Measurements from ENCODE around the gene ZBTB2. TPM values are rescaled to one million over a fixed set of nuclear protein-coding genes. Genes with fewer than 3 reads are reported as not detected.

Gene ZBTB2, protein sequence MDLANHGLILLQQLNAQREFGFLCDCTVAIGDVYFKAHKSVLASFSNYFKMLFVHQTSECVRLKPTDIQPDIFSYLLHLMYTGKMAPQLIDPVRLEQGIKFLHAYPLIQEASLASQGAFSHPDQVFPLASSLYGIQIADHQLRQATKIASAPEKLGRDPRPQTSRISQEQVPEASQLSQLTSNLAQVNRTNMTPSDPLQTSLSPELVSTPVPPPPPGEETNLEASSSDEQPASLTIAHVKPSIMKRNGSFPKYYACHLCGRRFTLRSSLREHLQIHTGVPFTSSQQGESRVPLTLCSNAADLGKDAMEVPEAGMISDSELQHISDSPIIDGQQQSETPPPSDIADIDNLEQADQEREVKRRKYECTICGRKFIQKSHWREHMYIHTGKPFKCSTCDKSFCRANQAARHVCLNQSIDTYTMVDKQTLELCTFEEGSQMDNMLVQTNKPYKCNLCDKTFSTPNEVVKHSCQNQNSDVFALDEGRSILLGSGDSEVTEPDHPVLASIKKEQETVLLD
- total RNA-seq (2013), result 20.5 TPM
- 10 to 100 TPM in 1 of 3 donors, 1 to 10 TPM in 2; 7.2 to 14.0 (median 9.6) TPM for polyA plus RNA-seq
- polyA minus RNA-seq, result 8.7 and 17.3 TPM in 2 replicates
- total RNA-seq, result 24.9 to 99.9 (median 59.8) reads per million in 11 experiments

DNA sequence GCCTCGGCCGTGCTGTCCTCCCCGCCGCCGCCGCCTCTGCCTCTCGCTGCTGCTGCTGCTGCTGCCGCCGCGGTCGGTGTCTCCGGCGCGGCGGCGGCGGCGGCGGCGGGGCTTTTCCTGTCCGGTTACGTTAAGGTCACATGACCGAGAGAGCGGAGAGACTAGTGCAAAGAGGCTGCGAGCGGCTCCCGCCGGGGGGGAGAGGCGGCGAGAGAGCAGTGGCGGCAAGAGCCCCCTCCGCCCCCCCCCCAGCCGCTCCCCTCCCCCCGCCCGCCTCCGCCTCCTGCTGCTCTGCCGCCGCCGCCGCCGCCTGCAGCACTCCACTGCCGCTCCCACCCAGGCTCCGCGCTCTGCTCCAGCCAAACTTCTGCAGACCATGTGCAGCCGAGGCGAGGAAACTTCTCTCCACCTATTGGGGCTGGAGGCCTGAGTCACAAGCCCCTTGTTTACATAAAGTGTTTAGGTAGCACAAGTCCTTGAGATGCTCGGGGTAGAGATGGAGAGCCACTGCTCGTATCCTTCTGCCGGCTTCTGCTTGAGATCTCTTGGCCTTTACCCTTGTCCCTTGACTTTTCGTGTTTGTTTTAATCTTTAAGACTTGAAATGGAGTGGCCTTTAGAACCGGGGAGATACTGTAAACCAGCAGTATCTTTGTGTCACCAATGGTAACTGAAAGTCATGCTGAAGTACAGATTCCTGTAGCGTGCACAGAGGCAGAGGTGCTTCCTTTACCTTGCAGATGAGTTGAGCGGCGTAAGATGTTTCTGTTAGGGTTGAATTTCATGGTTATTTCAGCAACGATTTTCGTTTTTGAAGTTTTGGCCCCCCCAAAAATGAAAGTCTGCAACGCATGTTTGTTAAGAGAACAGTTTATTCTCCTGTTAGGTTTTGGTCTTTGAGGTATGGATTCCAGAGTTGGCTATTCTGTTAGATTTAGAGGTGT, at the start of gene ZBTB2:
Gene ZBTB2 (minus strand): TSS at position 89 of the 943 bp plus-strand sequence. CDS start 17,922 bp downstream, outside the sequence.
- peaks cover 51% of the 10 kb centered on the region for H4K20me1 ChIP-seq (ENCODE audit: insufficient read depth, low read length)
- peaks cover 81% of the 10 kb centered on the region for H3K79me2 ChIP-seq (ENCODE audit: insufficient read depth, low read length)
- TF ChIP-seq, protein P1, sequence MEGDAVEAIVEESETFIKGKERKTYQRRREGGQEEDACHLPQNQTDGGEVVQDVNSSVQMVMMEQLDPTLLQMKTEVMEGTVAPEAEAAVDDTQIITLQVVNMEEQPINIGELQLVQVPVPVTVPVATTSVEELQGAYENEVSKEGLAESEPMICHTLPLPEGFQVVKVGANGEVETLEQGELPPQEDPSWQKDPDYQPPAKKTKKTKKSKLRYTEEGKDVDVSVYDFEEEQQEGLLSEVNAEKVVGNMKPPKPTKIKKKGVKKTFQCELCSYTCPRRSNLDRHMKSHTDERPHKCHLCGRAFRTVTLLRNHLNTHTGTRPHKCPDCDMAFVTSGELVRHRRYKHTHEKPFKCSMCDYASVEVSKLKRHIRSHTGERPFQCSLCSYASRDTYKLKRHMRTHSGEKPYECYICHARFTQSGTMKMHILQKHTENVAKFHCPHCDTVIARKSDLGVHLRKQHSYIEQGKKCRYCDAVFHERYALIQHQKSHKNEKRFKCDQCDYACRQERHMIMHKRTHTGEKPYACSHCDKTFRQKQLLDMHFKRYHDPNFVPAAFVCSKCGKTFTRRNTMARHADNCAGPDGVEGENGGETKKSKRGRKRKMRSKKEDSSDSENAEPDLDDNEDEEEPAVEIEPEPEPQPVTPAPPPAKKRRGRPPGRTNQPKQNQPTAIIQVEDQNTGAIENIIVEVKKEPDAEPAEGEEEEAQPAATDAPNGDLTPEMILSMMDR (IDR thresholded peaks at IDR 0.05), result no peak
- H2AFZ ChIP-seq (ENCODE audit: insufficient read depth, low read depth, low read length, poor library complexity, severe bottlenecking), result peak within 1 kb of the TSS; percentile 68
- WGBS (ENCODE audit: insufficient coverage), result 1% methylated on average over 32 of the region's 57 CpGs
- peak within 1 kb of the TSS; percentile 86 to 91 for H3K27ac ChIP-seq (ENCODE audit: low read depth in 1 of 2, low read length in 2 of 2)
- H3K4me3 ChIP-seq (replicated peaks in 1 of 3; ENCODE audit: low read depth in 2 of 3, low read length in 3 of 3), result peak within 1 kb of the TSS; percentile 56 to 92 (median 82)
- Mint-ChIP-seq H3K27ac (peak within 1 kb of the TSS; percentile 82 to 94 (median 91)), H3K36me3 (peaks cover 2 to 13% of the 10 kb centered on the region in 2 donors), H3K27me3 (ENCODE audit: low read depth in 3 of 3) (no peaks in the 10 kb centered on the region), H3K9me3 (no peaks in the 10 kb centered on the region), H3K4me1 (peaks cover 54% of the 10 kb centered on the region), H3K4me3 (peak within 1 kb of the TSS; percentile 89 to 96)
- peaks cover 35 to 47% of the 10 kb centered on the region in 2 donors for H3K4me1 ChIP-seq (ENCODE audit: control insufficient read depth in 1 of 2, insufficient read depth in 2 of 2, low read length in 2 of 2)
- H3K9ac ChIP-seq (ENCODE audit: insufficient read depth, low read length, poor library complexity, severe bottlenecking), result peak within 1 kb of the TSS; percentile 94
- DNase-seq, result peak; percentile 33 to 67 (median 36)
- H3K9me3 ChIP-seq (replicated peaks in 1 of 2; ENCODE audit: control insufficient read depth in 1 of 2, insufficient read depth in 1 of 2, low read length in 2 of 2), result no peaks in the 10 kb centered on the region
- peak within 1 kb of the TSS; percentile 88 for H3K4me2 ChIP-seq (replicated peaks; ENCODE audit: extremely low read depth, low read length, poor library complexity, severe bottlenecking)
- H3K36me3 ChIP-seq (replicated peaks in 1 of 2; ENCODE audit: control insufficient read depth in 1 of 2, insufficient read depth in 2 of 2, low read length in 2 of 2), result peaks cover 0 to 11% of the 10 kb centered on the region in 2 donors
- H3K27me3 ChIP-seq (ENCODE audit: control insufficient read depth in 2 of 2, insufficient read depth in 2 of 2, low read length in 2 of 2), result no peaks in the 10 kb centered on the region
- intact Hi-C loops (cut with micrococcal nuclease), result loop anchor here (2.0 to 10.0 kb wide), 4 partner anchors 61 to 1583 kb away; partner anchors contain the start of gene RMND1 (in 2 of the 2)

Measured in CD14-positive monocyte (primary cell).